ENCODE results near the gene TICRR.
A peak's percentile ranks its signal among the peaks of the same experiment; 100 is the strongest.
"Not testable (repeated sequence)": the region's sequence is repeated elsewhere in the genome, so short reads cannot be mapped to it uniquely, and the experiment has no call there.

Gene TICRR

GRCh38 chr15:89566181-89566580 is 9.1 kb upstream of the TICRR start:
- DNase-seq (ENCODE audit: low spot score): no peak

- no peak for DNase-seq (ENCODE audit: low spot score)
Measured at GRCh38 chr15:89566621-89567294, 8.5 kb upstream of the TICRR start.

- no peak for DNase-seq (ENCODE audit: low spot score)
Measured at GRCh38 chr15:89569090-89569745, 6.1 kb upstream of the TICRR start.

- DNase-seq (ENCODE audit: low spot score): peak; percentile 8
Measured at GRCh38 chr15:89575656-89576416, 567 bp downstream of the TICRR start.

GRCh38 chr15:89576417-89576773 is 1.1 kb downstream of the TICRR start:
- DNase-seq (ENCODE audit: low spot score): no peak

- no peak for DNase-seq (ENCODE audit: low spot score)
Measured at GRCh38 chr15:89577776-89578115, 2.5 kb downstream of the TICRR start.

GRCh38 chr15:89578146-89578545 is 2.9 kb downstream of the TICRR start:
- no peak for DNase-seq (ENCODE audit: low spot score)

- not testable (repeated sequence) for DNase-seq (ENCODE audit: low spot score)
Measured at GRCh38 chr15:89580747-89581146, 5.5 kb downstream of the TICRR start.

- no peak for DNase-seq (ENCODE audit: low spot score)
Measured at GRCh38 chr15:89586651-89587050, 11.4 kb downstream of the TICRR start.

- DNase-seq (ENCODE audit: low spot score): no peak
Measured at GRCh38 chr15:89587955-89588354, 12.7 kb downstream of the TICRR start.

- no peak for DNase-seq (ENCODE audit: low spot score)
Measured at GRCh38 chr15:89591834-89592233, 16.6 kb downstream of the TICRR start.

- no peak for DNase-seq (ENCODE audit: low spot score)
Measured at GRCh38 chr15:89593018-89593417, 17.7 kb downstream of the TICRR start.

GRCh38 chr15:89599021-89599420 is 23.8 kb downstream of the TICRR start:
- no peak for DNase-seq (ENCODE audit: low spot score)

GRCh38 chr15:89611317-89611716 is 36.0 kb downstream of the TICRR start:
- no peak for DNase-seq (ENCODE audit: low spot score)

- no peak for DNase-seq (ENCODE audit: low spot score)
Measured at GRCh38 chr15:89613031-89613430, 37.8 kb downstream of the TICRR start.

- no peak for DNase-seq (ENCODE audit: low spot score)
Measured at GRCh38 chr15:89614164-89614563, 38.9 kb downstream of the TICRR start.

- no peak for DNase-seq (ENCODE audit: low spot score)
Measured at GRCh38 chr15:89615135-89615534, 39.9 kb downstream of the TICRR start.

GRCh38 chr15:89616228-89616627 is 41.0 kb downstream of the TICRR start:
- no peak for DNase-seq (ENCODE audit: low spot score)

GRCh38 chr15:89621547-89621946 is 46.3 kb downstream of the TICRR start:
- DNase-seq (ENCODE audit: low spot score): no peak

- DNase-seq (ENCODE audit: low spot score): no peak
Measured at GRCh38 chr15:89623165-89623564, 47.9 kb downstream of the TICRR start.

- DNase-seq (ENCODE audit: low spot score): no peak
Measured at GRCh38 chr15:89625716-89626115, 50.4 kb downstream of the TICRR start.

- DNase-seq (ENCODE audit: low spot score): no peak
Measured at GRCh38 chr15:89627256-89627970, 52.1 kb downstream of the TICRR start.

GRCh38 chr15:89628301-89628700 is 53.0 kb downstream of the TICRR start:
- no peak for DNase-seq (ENCODE audit: low spot score)
